GM18951 (cell line): ENCODE data around the gene C1QTNF1.

Experiments
- POLR2A ChIP-seq: IDR thresholded peaks from 4 replicates; pipeline ENCODE4 v1.6.1; 2011; ENCODE audit warnings: mild to moderate bottlenecking; ENCODE audit not compliant: insufficient read length, insufficient read depth; ENCODE audit errors: extremely low read depth
- in situ Hi-C: fragments of 300-500 bp; cut with MboI; formaldehyde crosslinking; loops from one replicate; pipeline ENCODE4 v1.12.0; 2022; ENCODE audit warnings: low sequenced_read_pairs, mixed read lengths, inconsistent platforms; ENCODE audit not compliant: unreplicated experiment

Gene C1QTNF1

GRCh38 chr17:79094261-79094660 lies 70.3 kb downstream of the C1QTNF1 start:
- no peak for TF ChIP-seq POLR2A
- in situ Hi-C loops = no loop called here

- TF ChIP-seq POLR2A = no peak
- in situ Hi-C loops = no loop called here
Observed at GRCh38 chr17:79095345-79096055, 71.5 kb downstream of the C1QTNF1 start.

GRCh38 chr17:79096477-79096876 lies 72.5 kb downstream of the C1QTNF1 start:
- in situ Hi-C loops = no loop called here
- TF ChIP-seq POLR2A = no peak

- in situ Hi-C loops = no loop called here
- no peak for TF ChIP-seq POLR2A
Observed at GRCh38 chr17:79097226-79098055, 73.5 kb downstream of the C1QTNF1 start.

- in situ Hi-C loops = no loop called here
Observed at GRCh38 chr17:79098282-79098867, 74.4 kb downstream of the C1QTNF1 start.

More at GRCh38 chr17:79098282-79098867, 74.4 kb downstream of the C1QTNF1 start:
- TF ChIP-seq POLR2A = no peak
